OCI-LY7 (cell line): ENCODE results near the gene DNAH5.

ENCODE experiments used
- EZH2phosphoT487 ChIP-seq: fragments of 200-600 bp; sonication (generic); IDR thresholded peaks from 2 replicates; pipeline ENCODE4 v1.6.1; 2018; ENCODE audit warnings: low read depth, borderline replicate concordance, mild to moderate bottlenecking, mixed run types, antibody characterized with exemption, low read length, moderate library complexity, mixed read lengths
- TF ChIP-seq, protein P1 (sequence below): fragments of 200-600 bp; sonication (generic); conservative IDR thresholded peaks from 2 replicates; pipeline ENCODE4 v1.5.1; 2014; ENCODE audit warnings: mild to moderate bottlenecking, antibody characterized with exemption, low read length, moderate library complexity, mixed read lengths

DNA sequence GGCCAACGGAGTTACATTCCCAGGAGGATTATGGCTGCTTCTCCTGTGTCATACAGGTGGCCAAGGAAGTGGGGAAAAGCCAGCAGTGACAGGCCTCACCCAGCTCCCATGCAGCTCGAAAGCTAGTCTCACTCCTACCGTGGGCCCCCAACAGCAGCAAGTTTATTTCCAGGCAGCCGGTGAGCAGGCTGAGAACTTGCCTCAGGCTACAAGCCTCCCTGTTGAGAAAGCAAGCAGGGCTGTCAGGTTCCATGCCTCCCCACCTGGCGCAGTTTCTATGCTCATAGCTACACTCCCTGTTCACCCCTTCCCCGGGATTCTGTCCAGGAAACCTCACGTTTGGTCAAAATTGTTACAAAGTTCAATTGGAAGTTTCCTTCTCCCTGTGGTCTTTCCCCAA, 27.5 kb upstream of the DNAH5 start:
- TF ChIP-seq, protein P1, sequence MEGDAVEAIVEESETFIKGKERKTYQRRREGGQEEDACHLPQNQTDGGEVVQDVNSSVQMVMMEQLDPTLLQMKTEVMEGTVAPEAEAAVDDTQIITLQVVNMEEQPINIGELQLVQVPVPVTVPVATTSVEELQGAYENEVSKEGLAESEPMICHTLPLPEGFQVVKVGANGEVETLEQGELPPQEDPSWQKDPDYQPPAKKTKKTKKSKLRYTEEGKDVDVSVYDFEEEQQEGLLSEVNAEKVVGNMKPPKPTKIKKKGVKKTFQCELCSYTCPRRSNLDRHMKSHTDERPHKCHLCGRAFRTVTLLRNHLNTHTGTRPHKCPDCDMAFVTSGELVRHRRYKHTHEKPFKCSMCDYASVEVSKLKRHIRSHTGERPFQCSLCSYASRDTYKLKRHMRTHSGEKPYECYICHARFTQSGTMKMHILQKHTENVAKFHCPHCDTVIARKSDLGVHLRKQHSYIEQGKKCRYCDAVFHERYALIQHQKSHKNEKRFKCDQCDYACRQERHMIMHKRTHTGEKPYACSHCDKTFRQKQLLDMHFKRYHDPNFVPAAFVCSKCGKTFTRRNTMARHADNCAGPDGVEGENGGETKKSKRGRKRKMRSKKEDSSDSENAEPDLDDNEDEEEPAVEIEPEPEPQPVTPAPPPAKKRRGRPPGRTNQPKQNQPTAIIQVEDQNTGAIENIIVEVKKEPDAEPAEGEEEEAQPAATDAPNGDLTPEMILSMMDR: no peak
- TF ChIP-seq EZH2phosphoT487: no peak
